ENCODE measurements around the gene PRR36.
"Not testable (repeated sequence)": the region's sequence is repeated elsewhere in the genome, so short reads cannot be mapped to it uniquely, and the experiment has no call there.

PRR36 gene

DNA sequence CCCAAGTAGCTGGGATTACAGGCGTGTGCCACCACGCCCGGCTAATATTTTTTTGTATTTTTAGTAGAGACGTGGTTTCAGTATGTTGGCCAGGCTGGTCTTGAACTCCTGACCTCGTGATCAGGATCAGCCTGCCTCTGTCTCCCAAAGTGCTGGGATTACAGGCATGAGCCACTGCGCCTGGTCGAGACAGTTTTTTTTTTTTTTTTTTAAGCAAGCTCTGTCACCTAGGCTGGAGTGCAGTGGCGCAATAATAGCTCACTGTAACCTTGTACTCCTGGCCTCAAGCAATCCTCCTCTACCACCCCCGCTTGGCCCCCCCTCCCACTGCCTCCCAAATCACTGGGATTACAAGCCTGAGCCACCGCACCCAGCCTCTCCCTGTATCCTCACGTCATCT is 23.1 kb upstream of the PRR36 start:
- DNase-seq = no peak

DNA sequence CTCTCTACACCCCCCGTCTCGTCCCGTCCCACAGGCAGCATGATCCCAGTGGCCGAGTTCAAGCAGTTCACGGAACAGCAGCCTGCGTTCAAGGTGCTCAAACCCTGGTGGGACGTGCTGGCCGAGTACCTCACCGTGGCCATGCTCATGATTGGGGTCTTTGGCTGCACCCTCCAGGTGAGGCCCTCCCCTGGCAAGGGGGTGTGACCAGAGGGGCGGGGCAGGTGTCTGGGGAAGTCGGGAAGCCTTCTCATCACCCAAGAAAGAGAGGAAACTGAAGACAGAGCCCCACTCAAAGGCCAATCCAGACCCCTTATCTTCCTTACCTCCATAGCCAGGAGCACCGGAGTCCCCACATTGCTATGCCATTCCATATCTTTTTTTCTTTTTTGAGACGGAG is 21.4 kb upstream of the PRR36 start:
- DNase-seq = no peak

DNA sequence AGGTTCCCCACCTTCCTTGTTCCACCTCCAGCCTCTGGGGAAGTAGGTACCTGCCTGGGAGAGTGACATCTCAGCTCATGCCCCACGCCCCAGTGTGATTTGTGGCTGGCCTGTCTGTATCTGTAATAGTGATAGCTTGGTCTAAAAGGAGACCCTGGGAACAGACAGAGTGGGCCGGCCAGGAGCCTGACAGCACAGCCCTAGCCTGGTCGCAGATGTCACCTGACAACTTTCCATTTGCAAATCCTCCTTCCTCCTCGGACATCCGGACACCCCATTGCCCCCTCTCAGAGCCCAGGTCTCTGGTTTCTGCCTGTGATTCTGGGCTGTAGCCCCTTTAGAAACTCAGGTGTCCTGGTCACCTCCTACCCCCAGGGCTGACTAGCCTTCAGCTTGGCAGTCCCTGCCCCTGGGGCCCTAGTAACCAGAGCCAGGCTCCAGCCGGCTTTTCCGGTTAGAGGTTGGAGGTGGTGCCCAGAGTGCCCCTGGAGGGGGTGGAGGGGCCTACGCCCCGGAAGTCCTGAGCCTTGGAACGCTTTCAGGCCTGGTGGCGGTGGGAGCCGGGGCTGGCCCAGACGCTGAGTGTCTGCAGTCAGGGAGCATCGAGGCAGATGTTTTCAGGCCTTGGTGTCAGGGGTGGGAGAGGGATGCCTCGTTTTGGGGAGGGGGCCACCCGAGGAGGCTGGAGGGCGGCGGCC is 20.6 kb upstream of the PRR36 start:
- DNase-seq = no peak

DNA sequence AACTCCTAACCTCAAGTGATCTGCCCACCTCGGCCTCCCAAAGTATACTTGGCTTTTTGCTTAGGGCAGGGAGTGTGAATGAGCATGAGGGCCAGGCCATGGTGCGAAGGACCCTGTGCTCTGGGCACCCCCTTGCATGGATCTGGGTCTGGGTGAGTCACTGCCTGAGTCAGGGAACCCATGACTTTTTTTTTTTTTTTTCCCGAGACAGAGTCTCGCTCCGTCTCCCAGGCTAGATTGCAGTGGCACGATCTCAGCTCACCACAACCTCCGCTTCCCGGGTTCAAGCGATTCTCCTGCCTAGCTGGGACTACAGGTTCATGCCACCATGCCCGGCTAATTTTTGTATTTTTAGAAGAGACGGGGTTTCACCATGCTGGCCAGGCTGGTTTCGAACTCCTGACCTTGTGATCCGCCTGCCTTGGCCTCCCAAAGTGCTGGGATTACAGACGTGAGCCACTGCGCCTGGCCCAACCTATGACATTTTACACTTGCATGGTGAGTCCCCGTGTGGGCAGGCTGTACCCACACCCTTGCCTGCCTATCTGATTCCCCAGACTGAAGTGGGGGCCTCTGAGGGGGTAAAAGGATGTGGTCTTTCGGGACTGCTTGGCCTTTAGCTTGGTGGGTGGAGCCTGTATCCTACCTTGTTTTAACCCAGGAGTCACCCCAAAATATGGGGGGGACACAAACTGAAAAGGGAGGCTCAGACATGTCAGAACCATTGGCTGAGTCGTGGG is 19.3 kb upstream of the PRR36 start:
- not testable (repeated sequence) for DNase-seq

DNA sequence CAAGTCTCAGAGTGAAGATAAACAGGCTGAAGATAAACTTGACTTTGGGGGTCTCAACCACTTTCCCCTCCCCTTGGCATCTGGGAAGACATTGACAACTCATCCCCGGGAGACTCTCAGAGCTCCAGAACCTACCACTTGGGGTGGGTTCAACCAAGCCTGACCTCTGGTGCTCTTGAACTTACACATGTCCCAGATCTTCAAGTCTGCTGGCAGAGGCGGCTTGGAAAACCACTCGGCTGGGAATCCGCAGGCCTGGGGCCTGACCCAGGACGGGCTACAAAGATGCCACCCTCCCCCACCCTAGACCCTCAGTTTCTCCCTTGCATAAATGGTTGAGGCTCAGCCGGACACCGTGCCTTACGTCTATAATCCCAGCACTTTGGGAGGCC is 14.6 kb upstream of the PRR36 start:
- DNase-seq = no peak

DNA sequence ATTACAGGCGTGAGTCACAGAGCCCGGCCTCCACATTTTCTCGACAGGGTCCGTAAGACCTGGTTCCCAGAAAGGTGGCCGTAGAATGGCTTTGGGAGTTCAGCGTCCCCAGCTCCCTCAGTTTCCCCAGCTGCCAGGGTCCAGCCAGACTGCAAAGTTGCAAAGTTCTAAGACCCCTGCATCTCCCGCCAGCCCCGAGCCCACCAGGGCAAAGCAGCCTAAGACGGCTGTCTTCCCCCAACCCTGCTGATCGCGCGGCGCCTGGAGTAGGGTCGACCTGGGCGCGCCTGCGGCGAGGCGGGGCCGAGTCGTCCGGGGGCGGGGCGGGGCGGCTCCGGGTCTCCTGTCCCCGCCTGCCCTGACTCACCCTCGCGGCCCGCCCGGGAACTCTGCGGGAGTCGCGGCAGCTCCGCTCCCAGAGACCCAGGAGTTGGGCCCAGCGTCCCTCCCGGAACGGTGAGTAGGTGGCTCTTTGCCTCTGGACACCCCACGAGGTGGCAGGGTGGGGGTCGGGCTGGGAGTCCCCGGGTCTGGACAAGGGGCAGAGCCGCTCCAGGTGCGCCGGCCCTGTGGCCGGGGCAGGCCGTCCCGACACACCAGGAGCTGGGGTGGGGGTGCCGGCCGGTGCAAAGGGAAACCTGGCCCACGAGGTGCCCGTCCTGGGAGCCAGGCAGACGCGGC is 14.1 kb upstream of the PRR36 start, which contains the start of gene LRRC8E:
Gene LRRC8E, plus strand, starts transcription at position 366 of the 681 bp plus-strand sequence. CDS start 7,094 bp downstream, outside the sequence.
- no peak for DNase-seq

DNA sequence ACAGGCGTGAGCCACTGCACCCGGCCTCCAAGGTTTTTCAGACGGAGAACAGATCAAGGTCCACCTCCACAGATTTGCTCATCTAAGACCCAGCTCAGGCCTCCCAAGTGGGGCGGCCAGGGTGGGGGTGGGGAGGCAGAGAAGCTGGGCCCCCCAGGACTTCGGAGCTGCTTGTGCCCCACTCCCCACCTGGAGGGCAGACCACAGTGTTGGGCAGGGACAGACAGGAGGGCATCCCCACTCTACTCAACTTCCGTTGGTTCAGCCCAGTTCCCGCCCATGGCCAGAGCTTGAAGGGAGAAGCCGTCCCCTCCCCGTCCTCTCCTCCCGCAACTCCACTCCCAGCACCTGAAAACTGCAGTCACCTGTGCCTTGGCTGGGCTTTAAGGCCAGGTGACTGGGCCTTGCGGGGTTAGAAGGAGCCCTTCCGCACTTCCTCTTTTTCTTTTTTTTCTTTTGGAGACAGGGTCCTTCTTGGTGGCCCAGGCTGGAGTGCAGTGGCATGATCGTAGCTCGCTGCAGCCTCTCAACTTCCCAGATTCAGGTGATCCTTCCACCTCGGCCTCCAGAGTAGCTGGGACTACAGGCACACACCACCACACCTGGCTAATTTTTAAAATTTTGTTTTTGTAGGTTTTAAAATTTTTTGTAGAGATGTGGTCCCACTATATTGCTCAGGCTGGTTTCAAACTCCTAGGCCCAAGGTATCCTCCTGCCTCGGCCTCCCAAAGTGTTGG is 13.4 kb upstream of the PRR36 start:
- no peak for DNase-seq

DNA sequence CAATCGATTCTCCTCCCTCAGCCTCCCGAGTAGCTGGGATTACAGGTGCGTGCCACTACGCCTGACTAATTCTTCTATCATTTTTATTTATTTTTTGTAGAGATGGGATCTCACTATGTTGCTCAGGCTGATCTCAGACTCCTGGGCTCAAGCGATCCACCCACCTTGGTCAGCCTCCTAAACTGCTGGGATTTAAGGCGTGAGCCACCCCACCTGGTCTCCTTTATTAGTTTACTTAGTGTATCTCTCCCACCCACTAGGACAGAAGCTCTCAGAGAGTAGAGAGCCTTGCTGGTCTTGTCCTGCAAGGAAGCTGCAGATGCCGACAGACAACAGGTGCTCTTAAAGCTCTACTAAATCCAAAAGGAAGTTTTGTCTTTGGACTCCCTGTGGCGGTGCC is 11.6 kb upstream of the PRR36 start:
- no peak for DNase-seq

DNA sequence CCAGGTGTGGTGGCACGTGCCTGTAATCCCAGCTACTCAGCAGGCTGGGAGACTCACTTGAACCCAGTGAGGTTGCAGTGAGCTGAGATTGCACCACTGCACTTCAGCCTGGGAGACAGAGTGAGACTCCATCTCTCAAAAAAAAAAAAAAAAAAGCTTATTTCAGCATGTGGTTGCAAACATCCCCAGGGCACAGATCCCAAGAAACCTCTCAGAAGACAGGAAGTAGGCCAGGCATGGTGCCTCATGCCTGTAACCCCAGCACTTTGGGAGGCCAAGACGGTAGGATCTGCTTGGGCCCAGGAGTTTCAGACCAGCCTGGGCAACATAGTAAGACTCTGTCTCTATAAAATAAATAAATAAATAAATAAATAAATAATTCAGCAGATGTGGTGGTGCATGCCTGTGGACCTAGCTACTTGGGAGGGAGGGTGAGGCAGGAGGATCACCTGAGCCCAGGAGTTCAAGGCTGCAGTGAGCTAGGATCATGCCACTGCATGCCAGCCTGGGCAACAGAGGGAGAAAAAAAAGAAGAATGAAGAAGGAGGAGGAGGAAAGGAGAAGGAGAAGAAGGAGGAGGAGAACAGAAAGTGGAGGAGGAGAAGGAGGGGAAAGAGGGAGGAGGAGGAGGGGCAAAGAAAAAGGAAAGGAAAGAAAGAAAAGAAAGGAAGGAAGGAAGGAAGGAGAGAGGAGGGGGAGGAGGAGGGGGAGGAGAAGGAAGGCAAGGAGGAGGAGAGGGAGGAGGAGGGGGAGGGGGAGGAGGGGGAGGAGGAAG is 9.8 kb upstream of the PRR36 start:
- DNase-seq = no peak

DNA sequence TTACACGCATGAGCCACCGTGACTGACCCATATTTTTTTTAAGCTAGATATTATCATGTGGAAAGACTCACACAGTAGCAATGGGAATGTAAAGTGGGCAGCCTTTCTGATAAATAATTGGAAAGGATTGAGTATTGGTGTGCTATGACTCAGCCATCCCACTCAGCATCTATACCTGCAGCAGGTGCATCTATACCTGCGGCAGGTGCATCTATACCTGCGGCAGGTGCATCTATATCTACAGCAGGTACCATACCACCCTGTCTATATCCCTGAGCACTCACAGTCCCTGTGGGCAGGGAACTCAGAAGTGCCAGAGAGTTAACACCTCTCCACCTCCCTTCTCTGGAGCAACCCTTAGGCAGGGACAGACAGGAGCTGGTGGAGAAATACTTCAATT is 8.9 kb upstream of the PRR36 start:
- no peak for DNase-seq

DNA sequence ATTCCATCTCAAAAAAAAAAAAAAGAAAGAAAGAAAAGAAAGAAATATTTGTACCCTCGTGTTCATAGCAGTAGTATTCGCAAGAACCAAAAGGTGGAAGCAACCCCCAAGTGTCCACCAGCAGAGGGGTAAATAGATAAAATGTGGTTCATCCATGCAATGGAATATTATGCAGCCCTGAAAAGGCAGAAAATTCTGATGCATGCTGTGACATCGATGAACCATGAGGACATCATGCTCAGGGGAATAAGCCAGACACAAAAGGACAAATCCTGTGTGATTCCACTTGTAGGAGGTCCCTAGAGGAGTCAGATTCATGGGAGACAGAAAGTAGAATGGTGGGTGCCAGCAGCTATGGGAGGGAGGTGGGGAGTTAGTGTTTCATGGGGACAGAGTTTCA is 7.7 kb upstream of the PRR36 start:
- no peak for DNase-seq

DNA sequence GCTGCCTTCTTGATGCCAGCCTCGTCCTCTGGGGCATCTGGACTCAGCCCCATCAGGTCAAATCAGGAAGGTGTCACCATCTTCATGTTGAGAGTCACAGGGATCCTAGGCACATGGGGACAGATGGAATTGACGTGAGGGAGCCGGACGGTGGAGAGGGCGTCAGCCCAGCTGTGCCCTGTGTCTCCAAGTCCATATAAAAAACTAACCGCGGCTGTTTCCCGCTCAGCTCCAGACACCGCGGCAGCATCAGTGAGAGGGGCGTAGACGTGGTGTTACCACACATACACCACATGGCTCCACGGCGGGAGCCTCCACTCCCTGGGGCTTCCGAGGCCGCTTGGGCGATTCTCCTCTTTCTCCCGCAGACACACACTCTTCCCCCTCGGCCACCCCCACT is 5.6 kb upstream of the PRR36 start:
- no peak for DNase-seq

DNA sequence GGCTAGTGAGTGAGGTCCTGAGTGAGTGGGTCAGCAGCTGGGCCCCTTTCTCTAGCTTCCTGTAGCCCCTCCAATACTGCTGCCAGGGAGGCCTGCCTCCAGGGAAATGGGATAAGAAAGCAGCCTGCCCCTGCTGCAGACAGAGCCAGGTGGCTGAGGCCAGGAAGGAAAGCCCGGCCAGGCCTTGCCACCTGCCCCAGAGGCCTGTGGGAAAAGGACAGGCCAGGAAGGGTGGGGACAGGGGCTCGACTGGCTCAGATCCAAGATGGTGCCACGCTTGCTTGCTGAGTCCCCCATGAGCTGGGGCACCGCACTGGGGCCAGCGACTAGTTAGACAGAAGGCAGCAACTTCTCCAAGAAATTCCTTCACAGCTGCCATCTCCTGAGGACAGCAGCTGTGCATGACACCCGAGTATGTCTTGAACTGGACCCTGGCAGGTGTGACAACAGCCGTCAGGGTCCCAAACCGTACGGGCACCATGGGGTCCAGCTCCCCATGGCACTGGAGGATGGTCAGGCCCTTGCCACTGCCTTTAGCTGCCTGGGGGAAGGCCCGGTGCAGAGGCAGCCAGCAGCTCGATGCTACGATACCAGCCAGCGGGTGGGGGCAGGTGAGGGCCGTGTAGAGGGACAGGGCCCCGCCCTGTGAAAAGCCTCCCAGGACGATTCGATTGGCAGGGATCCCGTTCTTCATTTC is 5.1 kb upstream of the PRR36 start:
- DNase-seq = no peak

DNA sequence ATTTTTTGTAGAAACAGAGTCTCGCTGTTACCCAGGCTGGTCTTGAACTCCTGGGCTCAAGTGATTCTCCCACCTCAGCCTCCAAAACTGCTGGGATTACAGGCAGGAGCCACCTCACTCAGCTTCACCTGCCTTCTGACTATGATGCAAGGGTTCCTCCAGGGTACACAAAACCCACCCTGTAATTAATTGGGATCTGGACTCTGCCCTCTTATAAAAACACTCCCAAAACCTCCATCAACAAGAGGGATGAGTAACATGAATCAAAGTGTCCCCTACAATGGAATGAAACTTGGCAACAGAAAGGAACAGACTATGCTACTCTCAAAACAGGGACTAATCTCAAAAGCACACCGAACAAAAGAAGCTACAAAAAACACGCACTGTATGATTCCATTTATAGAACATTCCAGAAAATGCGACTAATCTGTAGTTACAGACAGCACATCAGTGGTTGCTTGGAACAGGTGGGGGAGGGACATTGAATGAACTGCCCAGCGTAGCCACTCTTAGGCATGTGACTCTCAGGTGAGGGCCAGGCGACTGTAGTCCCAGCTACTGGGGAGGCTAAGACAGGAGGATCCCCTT is 3.2 kb upstream of the PRR36 start:
- DNase-seq = no peak

DNA sequence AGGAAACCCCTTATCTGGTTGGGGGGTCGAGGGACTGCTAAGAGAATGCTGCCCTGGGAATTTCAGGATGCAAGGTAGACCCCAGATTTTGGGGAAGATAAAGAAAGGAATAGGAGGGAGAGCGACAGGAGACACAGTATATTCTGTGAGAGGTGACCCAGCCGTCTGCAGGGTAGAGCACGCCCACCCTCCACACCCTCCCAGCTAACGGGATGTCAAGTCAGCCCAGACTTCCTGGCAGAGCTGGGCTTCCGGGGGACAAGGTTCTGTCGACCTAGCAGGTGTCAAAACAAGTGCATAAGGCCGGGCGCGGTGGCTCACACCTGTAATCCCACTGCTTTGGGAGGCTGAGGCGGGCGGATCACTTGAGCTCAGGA is 695 bp upstream of the PRR36 start:
- DNase-seq = no peak

DNA sequence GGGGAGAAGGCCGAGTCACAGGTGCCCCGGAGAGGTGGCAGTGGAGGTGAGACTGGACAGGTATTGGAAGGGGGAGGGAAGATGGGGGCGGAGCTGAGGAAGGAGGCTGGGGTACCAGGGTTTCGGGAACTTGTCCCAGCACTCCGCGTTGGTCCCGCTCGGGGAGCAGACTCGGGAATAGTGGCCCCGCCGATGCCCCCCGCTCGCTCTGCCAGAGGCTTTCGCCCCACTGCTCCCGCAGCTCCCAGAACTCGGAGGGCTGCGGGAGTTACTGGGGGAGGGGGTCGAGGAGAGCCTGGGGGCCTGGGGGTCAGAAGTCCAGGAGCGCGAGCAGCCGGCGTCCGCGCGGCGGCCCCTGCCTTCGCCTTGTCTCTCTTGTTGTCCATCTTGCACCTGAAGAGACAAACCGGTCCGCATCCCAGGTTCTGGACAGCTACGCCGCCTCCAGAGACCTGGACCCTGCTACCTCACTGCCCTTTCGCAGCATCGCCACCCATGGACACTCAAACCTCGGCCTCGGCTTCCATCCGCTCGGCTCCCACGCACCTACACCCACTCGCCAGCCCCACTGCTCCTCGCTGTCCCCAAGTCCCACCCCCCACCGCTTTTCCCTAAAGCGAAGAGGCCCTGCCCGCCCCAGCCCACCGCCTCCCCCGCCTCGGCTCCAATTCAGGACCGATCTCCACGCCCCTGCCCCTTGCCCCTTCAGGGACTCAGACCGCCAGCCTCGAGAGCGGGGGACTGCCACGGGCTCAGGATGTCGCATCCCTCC is 700 bp downstream of the PRR36 start:
- DNase-seq = no peak

DNA sequence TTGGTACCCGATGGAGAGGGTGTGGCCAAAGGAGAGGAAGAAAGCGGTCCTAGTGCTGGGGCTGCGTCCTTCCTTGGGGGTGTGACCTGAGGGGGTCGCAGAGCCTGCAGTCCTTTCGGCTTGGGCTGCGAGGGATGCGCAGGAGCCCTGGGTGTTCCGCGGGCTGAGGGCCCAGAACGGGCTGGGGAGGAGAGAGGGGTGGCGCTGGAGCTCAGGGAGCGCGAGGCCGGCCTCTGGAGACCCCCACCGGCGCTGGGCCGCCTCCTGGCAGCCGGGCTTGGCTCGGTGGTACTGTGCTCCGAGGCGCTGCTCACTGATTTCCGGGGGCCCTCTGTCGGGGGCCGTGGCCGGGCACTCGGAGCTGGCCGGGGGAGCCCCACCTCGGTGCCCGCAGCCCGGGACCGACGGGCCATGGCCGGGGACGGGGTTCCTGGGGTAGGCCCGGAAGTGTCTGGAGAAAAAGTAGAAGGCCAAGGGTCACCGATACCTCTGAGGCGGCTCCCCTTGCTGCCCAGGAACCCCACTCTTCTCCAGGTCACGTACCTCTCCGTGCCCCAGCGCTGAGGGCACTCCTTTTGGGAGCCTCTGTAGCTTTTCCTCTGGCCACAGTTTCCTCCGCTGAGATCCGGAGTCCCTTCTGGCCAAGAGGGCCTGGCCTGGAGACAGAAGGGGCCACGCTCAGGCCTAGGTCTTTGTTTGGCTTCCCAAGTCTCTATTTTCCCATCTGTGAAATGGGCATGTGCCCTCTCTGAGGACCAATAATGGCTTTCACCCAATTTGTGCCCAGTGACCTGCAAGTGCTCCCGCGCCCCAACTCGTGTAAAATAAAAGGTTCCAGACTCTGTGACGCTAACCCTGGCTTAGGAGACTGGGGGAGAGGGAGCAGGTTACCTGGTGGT is 1.6 kb downstream of the PRR36 start:
- no peak for DNase-seq

DNA sequence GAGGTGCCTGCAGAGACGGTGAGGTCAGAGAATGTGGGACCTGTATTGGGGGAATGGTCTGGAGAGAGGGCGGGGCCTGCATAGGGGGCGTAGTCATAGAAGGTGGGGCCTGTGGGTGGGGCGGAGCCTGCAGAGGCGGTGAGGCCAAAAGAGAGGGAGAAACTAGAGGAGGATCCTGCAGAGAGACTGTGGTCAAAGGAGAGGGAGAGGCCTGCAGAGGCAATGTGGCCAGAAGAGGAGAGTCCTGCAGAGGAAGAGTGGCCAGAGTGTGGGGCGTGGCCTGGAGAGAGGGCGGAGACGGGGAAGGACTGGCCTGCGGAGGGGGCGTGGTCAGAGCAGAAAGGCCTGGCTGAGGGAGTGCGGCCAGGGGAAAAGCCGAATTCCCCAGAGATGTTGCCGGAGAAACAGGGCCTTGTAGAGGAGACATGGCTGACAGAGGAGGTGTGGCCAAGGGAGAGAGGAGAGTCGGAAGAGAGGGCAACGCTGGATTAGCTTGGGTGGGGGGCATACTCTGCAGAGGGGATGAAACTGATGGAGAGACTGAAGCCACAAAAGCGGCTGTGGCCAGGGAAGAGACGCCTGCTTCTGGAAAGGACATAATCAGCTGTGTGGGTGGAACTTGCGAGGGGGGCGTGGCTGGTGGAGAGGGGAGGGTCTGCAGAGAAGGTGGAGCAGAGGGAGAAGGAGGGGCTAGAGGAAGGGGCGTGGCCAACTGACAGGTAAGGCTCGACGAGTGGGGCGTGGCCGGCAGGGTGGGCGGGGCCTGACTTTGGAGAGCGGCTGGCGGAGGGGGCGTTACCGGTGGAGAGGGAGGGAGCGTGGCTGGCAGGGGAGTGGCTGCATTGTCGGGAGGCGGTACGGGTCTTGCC is 2.5 kb downstream of the PRR36 start:
- peak; percentile 43 to 66 (median 58) for DNase-seq

Measured in activated CD4-positive, CD25-positive, alpha-beta regulatory T cell (primary cell).